ENCODE measurements around the gene SLC36A2. TPM values are rescaled to one million over a fixed set of nuclear protein-coding genes. Genes with fewer than 3 reads are reported as not detected.

The SLC36A2 gene
- total RNA-seq, 1 experiment from 2014 or later: not detected

DNA sequence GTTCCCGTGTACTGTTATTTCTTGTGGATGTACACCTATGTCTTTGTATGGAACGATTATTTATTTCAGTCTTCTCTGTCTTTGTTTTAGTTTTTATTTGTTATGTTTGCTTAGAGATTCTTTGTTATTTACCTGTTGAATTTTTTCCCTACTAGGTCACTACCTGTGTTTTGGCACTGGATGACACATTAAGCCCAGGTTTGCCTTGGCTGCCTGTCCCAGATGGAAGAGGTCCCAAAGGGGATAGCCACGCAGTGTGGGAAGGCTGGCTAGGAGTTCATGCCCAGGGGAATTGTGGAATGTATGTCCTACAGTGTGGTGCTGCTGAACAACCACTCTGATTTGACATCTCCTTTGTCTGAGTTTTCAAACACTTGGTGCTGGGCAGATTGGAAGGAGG, 15.6 kb upstream of the SLC36A2 start:
- POLR2A ChIA-PET (ENCODE audit: low non-redundant PET): no interaction called here
- intact Hi-C loops (cut with micrococcal nuclease; ENCODE audit: unreplicated experiment): no loop called here
- BruUV-seq (replicated peaks): no TSS peak
- CTCF ChIA-PET: no interaction called here
- H3K9me3 ChIP-seq (ENCODE audit: low read depth, low read length, poor library complexity, severe bottlenecking): no peaks in the 10 kb centered on the region
- H3K4me3 ChIP-seq (ENCODE audit: low read depth, low read length, poor library complexity, severe bottlenecking): no peak overlapping the region
- no peaks in the 10 kb centered on the region for H3K4me1 ChIP-seq (ENCODE audit: insufficient read depth, low read length, poor library complexity, severe bottlenecking)
- DNase-seq (ENCODE audit: low spot score): no peak
- H3K36me3 ChIP-seq (ENCODE audit: insufficient read depth, low read length, poor library complexity, severe bottlenecking): no peaks in the 10 kb centered on the region
- no peak overlapping the region for H3K27ac ChIP-seq (ENCODE audit: low read depth, low read length, poor library complexity, severe bottlenecking)
- H3K27me3 ChIP-seq (replicated peaks; ENCODE audit: insufficient read depth, low read depth, low read length, poor library complexity): no peaks in the 10 kb centered on the region
- TF ChIP-seq, protein P1, sequence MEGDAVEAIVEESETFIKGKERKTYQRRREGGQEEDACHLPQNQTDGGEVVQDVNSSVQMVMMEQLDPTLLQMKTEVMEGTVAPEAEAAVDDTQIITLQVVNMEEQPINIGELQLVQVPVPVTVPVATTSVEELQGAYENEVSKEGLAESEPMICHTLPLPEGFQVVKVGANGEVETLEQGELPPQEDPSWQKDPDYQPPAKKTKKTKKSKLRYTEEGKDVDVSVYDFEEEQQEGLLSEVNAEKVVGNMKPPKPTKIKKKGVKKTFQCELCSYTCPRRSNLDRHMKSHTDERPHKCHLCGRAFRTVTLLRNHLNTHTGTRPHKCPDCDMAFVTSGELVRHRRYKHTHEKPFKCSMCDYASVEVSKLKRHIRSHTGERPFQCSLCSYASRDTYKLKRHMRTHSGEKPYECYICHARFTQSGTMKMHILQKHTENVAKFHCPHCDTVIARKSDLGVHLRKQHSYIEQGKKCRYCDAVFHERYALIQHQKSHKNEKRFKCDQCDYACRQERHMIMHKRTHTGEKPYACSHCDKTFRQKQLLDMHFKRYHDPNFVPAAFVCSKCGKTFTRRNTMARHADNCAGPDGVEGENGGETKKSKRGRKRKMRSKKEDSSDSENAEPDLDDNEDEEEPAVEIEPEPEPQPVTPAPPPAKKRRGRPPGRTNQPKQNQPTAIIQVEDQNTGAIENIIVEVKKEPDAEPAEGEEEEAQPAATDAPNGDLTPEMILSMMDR (conservative IDR thresholded peaks at IDR 0.05; ENCODE audit: low read depth, low read length): no peak

DNA sequence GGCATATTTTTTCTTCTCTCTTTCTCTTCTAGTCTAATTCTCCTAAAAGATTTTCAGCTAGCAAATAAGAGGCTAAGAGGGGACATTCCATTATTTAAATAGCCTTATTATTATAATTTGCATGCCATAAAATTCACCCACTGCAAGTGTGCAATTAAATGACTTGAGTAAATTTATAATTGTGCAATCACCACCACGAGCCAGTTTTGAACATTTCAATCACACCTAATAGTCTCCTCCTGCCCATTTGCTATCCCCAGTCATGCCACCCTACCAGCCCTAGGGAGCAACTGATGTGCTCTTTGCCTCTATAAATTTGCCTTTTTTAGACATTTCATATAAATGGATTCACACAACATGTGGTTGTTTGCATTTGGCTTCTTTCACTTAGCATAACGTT, 12.0 kb upstream of the SLC36A2 start:
- ChIA-PET CTCF (no interaction called here), POLR2A (ENCODE audit: low non-redundant PET) (no interaction called here)
- intact Hi-C loops (cut with micrococcal nuclease; ENCODE audit: unreplicated experiment): no loop called here
- Histone ChIP-seq H3K27ac (ENCODE audit: low read depth, low read length, poor library complexity, severe bottlenecking) (no peak overlapping the region), H3K9me3 (ENCODE audit: low read depth, low read length, poor library complexity, severe bottlenecking) (no peaks in the 10 kb centered on the region), H3K4me3 (ENCODE audit: low read depth, low read length, poor library complexity, severe bottlenecking) (no peak overlapping the region), H3K27me3 (replicated peaks; ENCODE audit: insufficient read depth, low read depth, low read length, poor library complexity) (no peaks in the 10 kb centered on the region), H3K4me1 (ENCODE audit: insufficient read depth, low read length, poor library complexity, severe bottlenecking) (no peaks in the 10 kb centered on the region), H3K36me3 (ENCODE audit: insufficient read depth, low read length, poor library complexity, severe bottlenecking) (no peaks in the 10 kb centered on the region)
- no peak for TF ChIP-seq EZH2 (IDR thresholded peaks at IDR 0.05; ENCODE audit: borderline replicate concordance, low read depth, low read length, poor library complexity, severe bottlenecking)
- TF ChIP-seq, protein P1 (conservative IDR thresholded peaks at IDR 0.05; ENCODE audit: low read depth, low read length): no peak
- no TSS peak for BruUV-seq (replicated peaks)
- DNase-seq (ENCODE audit: low spot score): no peak

DNA sequence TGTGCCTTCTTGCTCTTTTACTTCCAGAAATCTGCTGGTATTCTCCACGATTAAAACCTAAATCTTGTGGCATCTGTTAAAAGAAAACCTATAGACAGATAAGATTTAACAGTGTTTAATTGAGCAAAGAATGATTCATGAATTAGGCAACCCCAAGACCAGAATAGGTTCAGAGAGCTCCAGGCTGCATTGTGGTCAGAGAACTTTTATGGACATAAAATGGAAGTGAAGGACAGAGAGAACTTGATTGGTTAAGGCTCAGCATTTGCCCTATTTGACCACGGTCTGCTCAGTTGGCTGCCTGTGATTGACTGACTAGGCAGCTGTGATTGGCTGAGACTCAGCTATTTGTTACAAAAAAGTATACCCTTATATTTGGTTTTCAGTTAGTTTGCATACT, 10.4 kb upstream of the SLC36A2 start:
- CTCF ChIA-PET: no interaction called here
- no TSS peak for BruUV-seq (replicated peaks)
- Histone ChIP-seq H3K4me1 (ENCODE audit: insufficient read depth, low read length, poor library complexity, severe bottlenecking) (no peaks in the 10 kb centered on the region), H3K9me3 (ENCODE audit: low read depth, low read length, poor library complexity, severe bottlenecking) (no peaks in the 10 kb centered on the region), H3K36me3 (ENCODE audit: insufficient read depth, low read length, poor library complexity, severe bottlenecking) (no peaks in the 10 kb centered on the region), H3K27me3 (replicated peaks; ENCODE audit: insufficient read depth, low read depth, low read length, poor library complexity) (no peaks in the 10 kb centered on the region), H3K27ac (ENCODE audit: low read depth, low read length, poor library complexity, severe bottlenecking) (no peak overlapping the region), H3K4me3 (ENCODE audit: low read depth, low read length, poor library complexity, severe bottlenecking) (no peak overlapping the region)
- DNase-seq (ENCODE audit: low spot score): no peak
- no peak for TF ChIP-seq EZH2 (IDR thresholded peaks at IDR 0.05; ENCODE audit: borderline replicate concordance, low read depth, low read length, poor library complexity, severe bottlenecking)
- TF ChIP-seq, protein P1 (conservative IDR thresholded peaks at IDR 0.05; ENCODE audit: low read depth, low read length): no peak
- intact Hi-C loops (cut with micrococcal nuclease; ENCODE audit: unreplicated experiment): no loop called here
- POLR2A ChIA-PET (ENCODE audit: low non-redundant PET): no interaction called here

Measured in A673 (cell line).